ENCODE measurements around the gene SYNE3.

SYNE3 gene

DNA sequence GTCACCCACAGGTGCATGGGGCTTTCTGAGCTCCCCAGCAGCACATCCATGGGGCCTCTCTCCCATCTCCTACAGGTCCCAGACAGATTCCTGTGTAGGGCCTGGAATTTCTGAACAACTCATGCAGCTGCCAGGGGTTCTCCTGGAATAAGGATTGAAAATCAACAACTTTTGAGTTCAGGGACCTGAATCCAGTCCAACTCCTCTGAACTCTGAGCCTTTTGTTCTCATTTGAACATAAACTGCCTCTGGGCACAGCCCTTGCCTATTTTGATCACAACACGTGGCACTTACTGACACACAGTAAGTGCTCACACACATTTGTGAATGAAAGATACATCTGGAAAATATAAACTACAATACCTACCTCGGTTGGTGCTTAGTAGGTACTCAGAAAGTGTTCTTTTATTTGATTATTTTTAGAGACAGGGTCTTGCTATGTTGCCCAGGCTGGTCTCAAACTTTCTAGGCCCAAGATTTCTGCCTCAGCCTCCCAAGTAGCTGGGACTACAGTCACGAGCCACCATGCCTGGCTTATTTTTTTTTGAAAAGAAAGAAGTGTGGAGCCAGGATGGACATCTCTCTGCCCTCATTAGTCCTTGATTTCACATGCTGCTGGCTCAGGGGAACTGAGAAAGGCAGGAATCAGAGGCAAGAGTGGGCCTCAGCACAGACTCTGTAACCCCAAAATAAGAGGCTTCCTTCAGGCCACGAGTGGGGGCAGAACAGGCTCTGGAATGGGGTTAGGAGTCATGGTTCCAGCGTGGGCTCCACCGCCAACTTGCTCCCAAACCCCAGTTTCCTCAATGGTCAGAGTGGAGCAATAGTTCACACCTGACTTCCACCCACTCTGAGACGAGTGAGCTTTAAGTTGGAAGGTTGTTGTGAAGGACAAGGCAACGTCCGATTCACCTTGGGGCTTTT lies 27.0 kb downstream of the SYNE3 start:
- DNase-seq (ENCODE audit: low spot score), result no peak

DNA sequence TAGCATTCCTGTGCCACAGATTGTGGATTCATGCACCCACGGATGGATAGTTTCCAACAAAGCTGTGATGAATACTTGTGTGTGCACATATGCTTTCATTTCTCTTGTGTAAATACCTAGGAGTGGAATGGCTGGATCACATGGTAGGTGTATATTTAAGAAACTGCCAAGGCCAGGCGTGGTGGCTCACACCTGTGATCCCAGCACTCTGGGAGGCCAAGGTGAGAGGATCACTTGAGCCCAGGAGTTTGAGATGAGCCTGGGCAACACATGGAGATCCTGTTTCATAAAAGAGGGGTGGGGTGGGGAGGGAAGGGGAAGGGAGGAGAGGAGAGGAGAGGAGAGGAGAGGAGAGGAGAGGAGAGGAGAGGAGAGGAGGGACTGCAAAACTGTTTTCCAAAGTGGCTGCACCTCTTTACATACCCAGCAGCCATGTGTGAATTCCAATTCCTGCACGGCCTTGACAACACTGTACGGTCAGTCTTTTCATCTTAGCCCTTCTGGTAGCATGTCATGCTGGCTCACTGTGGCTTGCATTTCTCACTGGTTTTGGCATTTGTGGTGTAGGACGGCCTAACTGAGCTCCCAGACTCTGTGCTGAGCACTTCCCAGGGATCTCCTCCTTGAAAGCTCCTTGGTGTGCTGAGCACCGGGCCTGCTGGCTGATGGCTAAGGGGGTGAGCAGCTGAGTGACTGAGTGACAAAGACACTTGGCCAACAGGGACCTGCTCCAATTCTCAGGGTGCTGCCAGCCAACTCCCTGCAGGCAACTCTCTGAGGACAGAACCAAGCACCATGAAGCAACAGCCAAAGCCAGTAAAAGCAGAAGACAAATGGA lies 27.9 kb downstream of the SYNE3 start:
- no peak for DNase-seq (ENCODE audit: low spot score)

DNA sequence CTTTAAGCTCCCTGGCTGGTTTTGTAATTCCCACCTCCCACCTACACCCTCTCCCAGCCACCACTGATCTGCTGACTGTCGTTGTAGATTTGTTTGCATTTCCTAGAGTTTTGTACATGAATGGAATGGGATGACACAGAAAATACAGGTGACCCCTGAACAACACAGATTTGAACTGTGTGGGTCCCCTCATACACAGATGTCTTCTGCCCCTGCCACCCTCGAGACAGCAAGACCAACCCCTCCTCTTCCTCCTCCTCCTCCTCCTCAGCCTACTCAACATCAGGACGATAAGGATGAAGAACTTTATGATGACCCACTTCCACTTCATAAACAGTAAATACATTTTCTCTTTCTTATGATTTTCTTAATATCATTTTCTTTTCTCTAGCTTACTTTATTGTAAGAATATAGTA lies 28.8 kb downstream of the SYNE3 start:
- DNase-seq (ENCODE audit: low spot score), result no peak

DNA sequence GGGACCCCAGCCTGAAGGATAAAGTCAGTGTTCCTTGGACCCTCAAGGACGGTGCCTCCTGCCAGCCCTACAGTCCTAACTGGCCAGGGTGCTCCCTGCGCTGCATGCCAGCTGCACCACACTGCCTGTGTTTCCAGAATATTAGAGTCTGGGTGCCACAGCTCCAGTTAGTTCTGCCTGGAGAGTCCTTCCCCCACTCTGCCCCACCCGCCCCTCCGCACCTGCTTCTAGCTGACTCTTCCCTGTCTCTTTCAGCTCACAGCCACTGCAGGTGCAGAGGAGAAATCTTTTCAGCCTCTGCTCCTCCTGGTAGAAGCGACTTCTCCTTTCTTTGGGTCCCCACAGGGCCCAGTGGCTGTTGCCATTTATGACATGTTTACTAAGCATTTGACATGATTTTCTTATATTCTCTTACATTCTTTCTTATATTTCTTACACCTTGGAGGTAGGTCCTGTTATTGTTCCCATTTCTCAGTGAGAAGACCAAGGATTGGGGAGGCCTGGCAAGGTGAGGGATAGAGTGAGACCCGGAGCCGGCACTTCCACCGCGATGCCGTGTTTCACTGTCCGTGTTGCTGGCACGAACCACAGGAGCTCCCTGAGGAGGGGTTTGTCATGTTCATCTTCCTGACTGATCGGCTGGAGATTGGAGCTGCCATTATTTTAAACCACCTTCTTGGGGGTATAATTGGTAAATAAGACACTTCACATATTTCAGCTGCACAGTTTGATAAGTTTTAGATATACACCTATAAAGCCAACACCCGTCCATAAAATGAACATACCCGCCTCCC lies 29.4 kb downstream of the SYNE3 start:
- DNase-seq (ENCODE audit: low spot score), result no peak

GRCh38 chr14:95485222-95485819 lies 31.1 kb downstream of the SYNE3 start:
- DNase-seq (ENCODE audit: low spot score), result no peak

- no peak for DNase-seq (ENCODE audit: low spot score)
Measured at GRCh38 chr14:95484296-95484695, 32.2 kb downstream of the SYNE3 start.

GRCh38 chr14:95483309-95484165 lies 32.9 kb downstream of the SYNE3 start:
- DNase-seq (ENCODE audit: low spot score), result no peak

- no peak for DNase-seq (ENCODE audit: low spot score)
Measured at GRCh38 chr14:95482627-95483308, 33.7 kb downstream of the SYNE3 start.

GRCh38 chr14:95481391-95482022 lies 34.9 kb downstream of the SYNE3 start:
- no peak for DNase-seq (ENCODE audit: low spot score)

- DNase-seq (ENCODE audit: low spot score), result no peak
Measured at GRCh38 chr14:95480887-95481226, 35.6 kb downstream of the SYNE3 start.

DNA sequence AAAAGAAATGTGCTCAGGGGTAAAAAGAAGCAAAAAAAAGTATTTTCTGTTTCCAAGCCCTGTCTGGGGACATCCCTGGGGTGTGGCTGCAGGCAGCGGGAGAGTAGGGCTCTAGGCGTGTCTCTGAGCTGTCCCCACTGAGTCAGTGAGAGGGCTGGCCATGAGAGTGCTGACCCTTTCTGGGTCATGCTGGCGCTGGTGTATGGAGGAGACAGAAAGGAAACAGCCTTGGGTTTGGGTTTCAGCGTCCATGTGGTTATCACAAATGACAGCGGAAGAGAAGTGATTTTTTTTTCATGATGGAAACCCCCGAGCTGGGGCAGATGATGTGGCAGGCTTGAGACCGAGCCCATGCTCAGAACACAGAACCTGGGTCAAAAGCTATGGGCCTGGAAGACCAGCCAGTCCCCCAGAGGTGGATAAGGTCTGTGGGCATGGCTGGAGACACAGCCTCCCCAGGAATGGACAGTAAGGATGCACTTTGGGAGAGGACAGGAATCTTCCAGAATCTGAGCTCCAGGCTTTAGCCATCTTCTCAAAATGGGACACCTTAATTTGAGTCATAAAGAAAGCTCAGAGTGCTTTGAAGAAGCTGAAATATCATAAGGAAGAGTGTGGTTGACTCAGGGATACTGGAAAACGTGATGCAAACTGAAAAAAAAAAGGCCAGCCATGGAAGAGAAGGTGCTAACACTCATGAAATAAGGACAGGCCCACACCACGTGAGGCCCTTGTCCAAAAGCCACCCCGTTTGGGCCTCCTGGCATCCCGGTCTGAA lies 36.2 kb downstream of the SYNE3 start:
- no peak for DNase-seq (ENCODE audit: low spot score)

- DNase-seq (ENCODE audit: low spot score), result no peak
Measured at GRCh38 chr14:95479494-95479893, 37.0 kb downstream of the SYNE3 start.

DNA sequence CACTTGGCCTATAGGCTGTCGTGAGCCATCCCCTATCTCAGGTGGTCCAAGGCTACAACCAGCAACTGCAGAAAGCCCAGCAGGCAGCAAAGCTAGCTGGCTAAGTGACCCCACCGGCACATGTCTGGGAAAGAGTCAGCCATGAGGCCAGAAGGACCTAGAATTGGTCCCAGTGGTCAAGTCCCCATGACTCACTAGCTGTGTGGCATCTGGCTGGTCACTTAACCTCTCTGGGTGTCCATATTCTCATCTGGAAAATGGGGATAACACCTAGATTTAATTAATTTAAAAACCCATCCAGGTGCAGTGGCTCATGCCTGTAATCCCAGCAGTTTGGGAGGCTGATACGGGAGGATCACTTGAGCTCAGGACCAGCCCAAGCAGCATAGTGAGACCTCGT lies 37.6 kb downstream of the SYNE3 start:
- DNase-seq (ENCODE audit: low spot score), result no peak

GRCh38 chr14:95478309-95478708 lies 38.1 kb downstream of the SYNE3 start:
- DNase-seq (ENCODE audit: low spot score), result no peak

- no peak for DNase-seq (ENCODE audit: low spot score)
Measured at GRCh38 chr14:95477411-95478269, 38.8 kb downstream of the SYNE3 start.

DNA sequence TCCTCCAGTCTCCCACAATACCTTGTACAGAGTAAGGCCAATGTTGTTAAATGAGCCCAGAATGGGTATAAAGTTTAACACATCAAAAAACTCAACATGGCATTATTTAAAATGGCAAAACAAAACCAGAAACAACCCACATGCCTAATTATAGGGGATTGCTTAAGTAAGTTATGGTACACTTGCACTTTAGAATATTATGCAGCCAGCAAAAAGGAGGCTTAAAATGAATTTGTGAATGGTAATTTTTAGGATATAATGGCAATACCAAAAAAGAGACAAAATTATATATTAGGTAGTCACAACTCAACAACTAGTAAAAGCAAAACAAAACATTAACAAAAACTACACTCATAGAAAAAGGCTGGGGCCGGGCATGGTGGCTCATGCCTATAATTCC lies 39.7 kb downstream of the SYNE3 start:
- no peak for DNase-seq (ENCODE audit: low spot score)

- no peak for DNase-seq (ENCODE audit: low spot score)
Measured at GRCh38 chr14:95475540-95476240, 40.8 kb downstream of the SYNE3 start.

All from ecto neural progenitor cell (in vitro differentiated cells).